ENCODE data around the gene DLX1. TPM values are rescaled to one million over a fixed set of nuclear protein-coding genes. Genes with fewer than 3 reads are reported as not detected.

Gene DLX1
- total and polyA plus RNA-seq, 9 of the 15 experiments (the other 6 are each of a cell fraction or from before 2014, with no cell fraction given), result 1.9 to 26.2 (median 9.6) TPM

GRCh38 chr2:172098287-172098649 is 13.0 kb downstream of the DLX1 start:
- DNase-seq (ENCODE audit: extremely low read depth in 1 of 4, low spot score in 3 of 4), result peak in 2 of 4 experiments; percentile 16 to 26
- Histone ChIP-seq H3K79me2 (ENCODE audit: control insufficient read depth, insufficient read depth, low read length) (no peaks in the 10 kb centered on the region), H3K36me3 (ENCODE audit: control insufficient read depth, insufficient read depth, low read length) (no peaks in the 10 kb centered on the region), H3K9ac (ENCODE audit: insufficient read depth in 1 of 2, low read depth in 2 of 2, low read length in 2 of 2) (peak overlapping the region; percentile 31 to 63; a peak in 2 of 4 replicates), H2AFZ (ENCODE audit: low read depth, low read length) (peak overlapping the region; percentile 98), H3K9me1 (ENCODE audit: control insufficient read depth, insufficient read depth, low read length) (no peaks in the 10 kb centered on the region), H3K4me1 (replicated peaks in 1 of 2; ENCODE audit: control insufficient read depth in 2 of 2, insufficient read depth in 2 of 2, low read length in 2 of 2) (peaks cover 21 to 66% of the 10 kb centered on the region in 2 experiments), H3K4me3 (no peak overlapping the region), H3K9me3 (replicated peaks; ENCODE audit: control insufficient read depth, insufficient read depth, low read depth, low read length) (no peaks in the 10 kb centered on the region), H4K20me1 (replicated peaks; ENCODE audit: control insufficient read depth, insufficient read depth, low read length) (no peaks in the 10 kb centered on the region), H3K4me2 (ENCODE audit: insufficient read depth, low read length) (peak overlapping the region; percentile 81), H3K27me3 (ENCODE audit: control insufficient read depth in 2 of 2, insufficient read depth in 2 of 2, low read length in 2 of 2) (no peaks in the 10 kb centered on the region; a peak in 1 of 5 replicates), H3K27ac (ENCODE audit: extremely low read depth, low read depth, low read length) (peak overlapping the region; percentile 72)
- ChIA-PET CTCF (ENCODE audit: low intra/inter-chr PET ratio) (no interaction called here), POLR2A (interaction anchor here (0.7 to 2.4 kb wide), 3 partner anchors 13 to 37 kb away, joined by 3 to 14 read pairs (median 3); partner anchors contain the start of gene DLX1)
- no peak for ATAC-seq
- no peak for FAIRE-seq
- BruUV-seq (replicated peaks), result TSS peak; percentile 30
- in situ Hi-C loops (cut with MboI) (no loop called here), intact Hi-C loops (cut with micrococcal nuclease) (loop anchor here (1.0 kb wide), 1 partner anchor 13 kb away; the partner anchor contains the start of gene DLX1)
- whole genome bisulfite sequencing (ENCODE audit: insufficient coverage, low coverage, missing lambda C conversion rate), result 47% methylated on average over 1 of the region's 1 CpG
- TF ChIP-seq, protein P1, sequence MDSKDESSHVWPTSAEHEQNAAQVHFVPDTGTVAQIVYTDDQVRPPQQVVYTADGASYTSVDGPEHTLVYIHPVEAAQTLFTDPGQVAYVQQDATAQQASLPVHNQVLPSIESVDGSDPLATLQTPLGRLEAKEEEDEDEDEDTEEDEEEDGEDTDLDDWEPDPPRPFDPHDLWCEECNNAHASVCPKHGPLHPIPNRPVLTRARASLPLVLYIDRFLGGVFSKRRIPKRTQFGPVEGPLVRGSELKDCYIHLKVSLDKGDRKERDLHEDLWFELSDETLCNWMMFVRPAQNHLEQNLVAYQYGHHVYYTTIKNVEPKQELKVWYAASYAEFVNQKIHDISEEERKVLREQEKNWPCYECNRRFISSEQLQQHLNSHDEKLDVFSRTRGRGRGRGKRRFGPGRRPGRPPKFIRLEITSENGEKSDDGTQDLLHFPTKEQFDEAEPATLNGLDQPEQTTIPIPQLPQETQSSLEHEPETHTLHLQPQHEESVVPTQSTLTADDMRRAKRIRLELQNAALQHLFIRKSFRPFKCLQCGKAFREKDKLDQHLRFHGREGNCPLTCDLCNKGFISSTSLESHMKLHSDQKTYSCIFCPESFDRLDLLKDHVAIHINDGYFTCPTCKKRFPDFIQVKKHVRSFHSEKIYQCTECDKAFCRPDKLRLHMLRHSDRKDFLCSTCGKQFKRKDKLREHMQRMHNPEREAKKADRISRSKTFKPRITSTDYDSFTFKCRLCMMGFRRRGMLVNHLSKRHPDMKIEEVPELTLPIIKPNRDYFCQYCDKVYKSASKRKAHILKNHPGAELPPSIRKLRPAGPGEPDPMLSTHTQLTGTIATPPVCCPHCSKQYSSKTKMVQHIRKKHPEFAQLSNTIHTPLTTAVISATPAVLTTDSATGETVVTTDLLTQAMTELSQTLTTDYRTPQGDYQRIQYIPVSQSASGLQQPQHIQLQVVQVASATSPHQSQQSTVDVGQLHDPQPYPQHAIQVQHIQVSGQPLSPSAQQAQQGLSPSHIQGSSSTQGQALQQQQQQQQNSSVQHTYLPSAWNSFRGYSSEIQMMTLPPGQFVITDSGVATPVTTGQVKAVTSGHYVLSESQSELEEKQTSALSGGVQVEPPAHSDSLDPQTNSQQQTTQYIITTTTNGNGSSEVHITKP (IDR thresholded peaks at IDR 0.05; ENCODE audit: partially characterized antibody), result peak; percentile 24
- TF ChIP-seq ESRRA (IDR thresholded peaks at IDR 0.05; ENCODE audit: borderline replicate concordance, low read depth), result 0 out of 2 replicates have a peak, but pooled peaks have one; percentile 52
- TF ChIP-seq NR2C1 (IDR thresholded peaks at IDR 0.05), result 0 out of 2 replicates have a peak, but pooled peaks have one; percentile 1
- no peak for TF ChIP-seq NR2C1 (tag; IDR thresholded peaks at IDR 0.05)
- TF ChIP-seq FOXA3 (CRISPR knock-in tag; conservative IDR thresholded peaks at IDR 0.05 in 1 of 2, IDR thresholded peaks at IDR 0.05 in 1 of 2), result 0 out of 4 replicates have a peak, but pooled peaks of 1 of the 2 experiments have one; percentile 60
- TF ChIP-seq USF1 (CRISPR knock-in tag; IDR thresholded peaks at IDR 0.05), result 0 out of 2 replicates have a peak, but pooled peaks have one; percentile 31
- TF ChIP-seq ZNF644 (tag; IDR thresholded peaks at IDR 0.05; ENCODE audit: low read depth), result no peak
- TF ChIP-seq, protein P2, sequence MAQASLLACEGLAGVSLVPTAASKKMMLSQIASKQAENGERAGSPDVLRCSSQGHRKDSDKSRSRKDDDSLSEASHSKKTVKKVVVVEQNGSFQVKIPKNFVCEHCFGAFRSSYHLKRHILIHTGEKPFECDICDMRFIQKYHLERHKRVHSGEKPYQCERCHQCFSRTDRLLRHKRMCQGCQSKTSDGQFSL (CRISPR knock-in tag; IDR thresholded peaks at IDR 0.05), result peak; percentile 81; the same call in 1 of the 2 replicates
- TF ChIP-seq, protein P2 (tag; IDR thresholded peaks at IDR 0.05), result peak in 1 of 2 experiments; percentile 39; a peak in 1 of 4 replicates
- TF ChIP-seq CBX1 (IDR thresholded peaks at IDR 0.05; ENCODE audit: low read depth), result peak; percentile 12; the same call in 1 of the 2 replicates
- TF ChIP-seq, protein P3, sequence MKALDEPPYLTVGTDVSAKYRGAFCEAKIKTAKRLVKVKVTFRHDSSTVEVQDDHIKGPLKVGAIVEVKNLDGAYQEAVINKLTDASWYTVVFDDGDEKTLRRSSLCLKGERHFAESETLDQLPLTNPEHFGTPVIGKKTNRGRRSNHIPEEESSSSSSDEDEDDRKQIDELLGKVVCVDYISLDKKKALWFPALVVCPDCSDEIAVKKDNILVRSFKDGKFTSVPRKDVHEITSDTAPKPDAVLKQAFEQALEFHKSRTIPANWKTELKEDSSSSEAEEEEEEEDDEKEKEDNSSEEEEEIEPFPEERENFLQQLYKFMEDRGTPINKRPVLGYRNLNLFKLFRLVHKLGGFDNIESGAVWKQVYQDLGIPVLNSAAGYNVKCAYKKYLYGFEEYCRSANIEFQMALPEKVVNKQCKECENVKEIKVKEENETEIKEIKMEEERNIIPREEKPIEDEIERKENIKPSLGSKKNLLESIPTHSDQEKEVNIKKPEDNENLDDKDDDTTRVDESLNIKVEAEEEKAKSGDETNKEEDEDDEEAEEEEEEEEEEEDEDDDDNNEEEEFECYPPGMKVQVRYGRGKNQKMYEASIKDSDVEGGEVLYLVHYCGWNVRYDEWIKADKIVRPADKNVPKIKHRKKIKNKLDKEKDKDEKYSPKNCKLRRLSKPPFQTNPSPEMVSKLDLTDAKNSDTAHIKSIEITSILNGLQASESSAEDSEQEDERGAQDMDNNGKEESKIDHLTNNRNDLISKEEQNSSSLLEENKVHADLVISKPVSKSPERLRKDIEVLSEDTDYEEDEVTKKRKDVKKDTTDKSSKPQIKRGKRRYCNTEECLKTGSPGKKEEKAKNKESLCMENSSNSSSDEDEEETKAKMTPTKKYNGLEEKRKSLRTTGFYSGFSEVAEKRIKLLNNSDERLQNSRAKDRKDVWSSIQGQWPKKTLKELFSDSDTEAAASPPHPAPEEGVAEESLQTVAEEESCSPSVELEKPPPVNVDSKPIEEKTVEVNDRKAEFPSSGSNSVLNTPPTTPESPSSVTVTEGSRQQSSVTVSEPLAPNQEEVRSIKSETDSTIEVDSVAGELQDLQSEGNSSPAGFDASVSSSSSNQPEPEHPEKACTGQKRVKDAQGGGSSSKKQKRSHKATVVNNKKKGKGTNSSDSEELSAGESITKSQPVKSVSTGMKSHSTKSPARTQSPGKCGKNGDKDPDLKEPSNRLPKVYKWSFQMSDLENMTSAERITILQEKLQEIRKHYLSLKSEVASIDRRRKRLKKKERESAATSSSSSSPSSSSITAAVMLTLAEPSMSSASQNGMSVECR (CRISPR knock-in tag; IDR thresholded peaks at IDR 0.05), result 0 out of 2 replicates have a peak, but pooled peaks have one; percentile 8

Data from K562 (cell line).